ENCODE data around the gene ADAMTS2.

The ADAMTS2 gene

GRCh38 chr5:179319741-179320281 is 25.4 kb downstream of the ADAMTS2 start:
- H3K27ac ChIP-seq (ENCODE audit: low read length): no peak overlapping the region
- no peak overlapping the region for H2AFZ ChIP-seq (ENCODE audit: low read depth, low read length)
- no peak for TF ChIP-seq EZH2 (IDR thresholded peaks at IDR 0.05; ENCODE audit: borderline replicate concordance, low read depth, low read length, severe bottlenecking)
- no peak for TF ChIP-seq CTCF (IDR thresholded peaks at IDR 0.05; ENCODE audit: borderline replicate concordance, extremely low read depth, low read length, poor library complexity, severe bottlenecking)
- no peak overlapping the region for H3K4me3 ChIP-seq (ENCODE audit: low read depth in 1 of 2, low read length in 2 of 2)
- H3K4me2 ChIP-seq (ENCODE audit: insufficient read depth, low read length): no peak overlapping the region
- H3K9me3 ChIP-seq (ENCODE audit: insufficient read depth, low read length, severe bottlenecking): no peaks in the 10 kb centered on the region
- H3K27me3 ChIP-seq (ENCODE audit: insufficient read depth, low read length, poor library complexity): no peaks in the 10 kb centered on the region
- peaks cover 2% of the 10 kb centered on the region; the same call in 1 of the 2 replicates for H4K20me1 ChIP-seq (ENCODE audit: insufficient read depth, low read length)
- ATAC-seq (ENCODE audit: insufficient read depth, low read depth) (no peak), DNase-seq (no peak)
- H3K36me3 ChIP-seq (ENCODE audit: insufficient read depth, low read length): no peaks in the 10 kb centered on the region
- H3K79me2 ChIP-seq (ENCODE audit: insufficient read depth, low read length): no peaks in the 10 kb centered on the region
- H3K9ac ChIP-seq (ENCODE audit: low read depth, low read length): no peak overlapping the region
- H3K4me1 ChIP-seq (ENCODE audit: insufficient read depth, low read length): no peaks in the 10 kb centered on the region

- H3K27ac ChIP-seq (ENCODE audit: low read length): no peak overlapping the region
- ATAC-seq (ENCODE audit: insufficient read depth, low read depth) (no peak), DNase-seq (no peak)
- no peak overlapping the region for H3K9ac ChIP-seq (ENCODE audit: low read depth, low read length)
- H2AFZ ChIP-seq (ENCODE audit: low read depth, low read length): no peak overlapping the region
- H3K27me3 ChIP-seq (ENCODE audit: insufficient read depth, low read length, poor library complexity): no peaks in the 10 kb centered on the region
- no peak overlapping the region for H3K4me3 ChIP-seq (ENCODE audit: low read depth in 1 of 2, low read length in 2 of 2)
- no peaks in the 10 kb centered on the region for H3K36me3 ChIP-seq (ENCODE audit: insufficient read depth, low read length)
- no peaks in the 10 kb centered on the region for H3K79me2 ChIP-seq (ENCODE audit: insufficient read depth, low read length)
- H3K4me2 ChIP-seq (ENCODE audit: insufficient read depth, low read length): no peak overlapping the region
- H3K4me1 ChIP-seq (ENCODE audit: insufficient read depth, low read length): no peaks in the 10 kb centered on the region
- H3K9me3 ChIP-seq (ENCODE audit: insufficient read depth, low read length, severe bottlenecking): no peaks in the 10 kb centered on the region
- H4K20me1 ChIP-seq (ENCODE audit: insufficient read depth, low read length): peaks cover 2% of the 10 kb centered on the region; the same call in 1 of the 2 replicates
- no peak for TF ChIP-seq EZH2 (IDR thresholded peaks at IDR 0.05; ENCODE audit: borderline replicate concordance, low read depth, low read length, severe bottlenecking)
- TF ChIP-seq CTCF (IDR thresholded peaks at IDR 0.05; ENCODE audit: borderline replicate concordance, extremely low read depth, low read length, poor library complexity, severe bottlenecking): no peak
Observed at GRCh38 chr5:179319123-179319522, 26.1 kb downstream of the ADAMTS2 start.

- no peaks in the 10 kb centered on the region for H3K4me1 ChIP-seq (ENCODE audit: insufficient read depth, low read length)
- TF ChIP-seq EZH2 (IDR thresholded peaks at IDR 0.05; ENCODE audit: borderline replicate concordance, low read depth, low read length, severe bottlenecking) (no peak), CTCF (IDR thresholded peaks at IDR 0.05; ENCODE audit: borderline replicate concordance, extremely low read depth, low read length, poor library complexity, severe bottlenecking) (no peak)
- H3K27me3 ChIP-seq (ENCODE audit: insufficient read depth, low read length, poor library complexity): no peaks in the 10 kb centered on the region
- peaks cover 2% of the 10 kb centered on the region; the same call in 1 of the 2 replicates for H4K20me1 ChIP-seq (ENCODE audit: insufficient read depth, low read length)
- H3K36me3 ChIP-seq (ENCODE audit: insufficient read depth, low read length): no peaks in the 10 kb centered on the region
- H3K27ac ChIP-seq (ENCODE audit: low read length): no peak overlapping the region
- ATAC-seq (ENCODE audit: insufficient read depth, low read depth) (no peak), DNase-seq (no peak)
- H3K9ac ChIP-seq (ENCODE audit: low read depth, low read length): no peak overlapping the region
- no peak overlapping the region for H3K4me3 ChIP-seq (ENCODE audit: low read depth in 1 of 2, low read length in 2 of 2)
- no peaks in the 10 kb centered on the region for H3K9me3 ChIP-seq (ENCODE audit: insufficient read depth, low read length, severe bottlenecking)
- no peak overlapping the region for H3K4me2 ChIP-seq (ENCODE audit: insufficient read depth, low read length)
- no peaks in the 10 kb centered on the region for H3K79me2 ChIP-seq (ENCODE audit: insufficient read depth, low read length)
- H2AFZ ChIP-seq (ENCODE audit: low read depth, low read length): no peak overlapping the region
Observed at GRCh38 chr5:179318221-179318955, 26.9 kb downstream of the ADAMTS2 start.

Measured in DND-41 (cell line).